ENCODE data around the gene ELK4. TPM values are rescaled to one million over a fixed set of nuclear protein-coding genes. Genes with fewer than 3 reads are reported as not detected.
A peak's percentile ranks its signal among the peaks of the same experiment; 100 is the strongest.

The ELK4 gene
- total and polyA plus RNA-seq, 12 donors: 4.7 to 45.6 (median 38.9) TPM

DNA sequence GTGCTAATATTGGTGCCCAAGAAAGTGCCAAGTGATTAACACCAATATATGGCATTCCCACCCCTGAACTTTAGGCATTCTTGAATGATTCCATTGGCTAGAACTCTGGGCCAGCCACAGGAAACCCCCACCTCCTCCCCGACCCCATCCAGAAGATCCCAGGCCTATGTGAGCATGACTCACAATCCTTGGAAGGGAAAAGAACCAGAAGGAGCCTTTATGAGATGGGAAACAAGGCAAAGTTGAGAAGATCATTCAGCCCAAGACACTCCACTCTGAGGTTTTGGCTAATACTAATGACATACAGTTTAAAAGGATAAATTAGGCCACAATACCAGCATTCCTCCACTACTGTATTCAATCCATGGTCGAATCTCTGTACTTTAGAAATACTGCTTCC is 21.8 kb downstream of the ELK4 start:
- no peak for DNase-seq
- 57 to 69% methylated on average over 2 of the region's 2 CpGs for WGBS, 2 donors
- H3K27me3 ChIP-seq: no peaks in the 10 kb centered on the region
- intact Hi-C loops (cut with DNase I): no loop called here
- H3K9me3 ChIP-seq: no peaks in the 10 kb centered on the region
- peaks cover 0 to 76% (median 8%) of the 10 kb centered on the region in 9 donors for H3K36me3 ChIP-seq
- peaks cover 0 to 30% (median 17%) of the 10 kb centered on the region in 9 donors for H3K4me1 ChIP-seq
- peak overlapping the region in 1 of 10 donors; percentile 28 for H3K27ac ChIP-seq
- TF ChIP-seq, protein P1, sequence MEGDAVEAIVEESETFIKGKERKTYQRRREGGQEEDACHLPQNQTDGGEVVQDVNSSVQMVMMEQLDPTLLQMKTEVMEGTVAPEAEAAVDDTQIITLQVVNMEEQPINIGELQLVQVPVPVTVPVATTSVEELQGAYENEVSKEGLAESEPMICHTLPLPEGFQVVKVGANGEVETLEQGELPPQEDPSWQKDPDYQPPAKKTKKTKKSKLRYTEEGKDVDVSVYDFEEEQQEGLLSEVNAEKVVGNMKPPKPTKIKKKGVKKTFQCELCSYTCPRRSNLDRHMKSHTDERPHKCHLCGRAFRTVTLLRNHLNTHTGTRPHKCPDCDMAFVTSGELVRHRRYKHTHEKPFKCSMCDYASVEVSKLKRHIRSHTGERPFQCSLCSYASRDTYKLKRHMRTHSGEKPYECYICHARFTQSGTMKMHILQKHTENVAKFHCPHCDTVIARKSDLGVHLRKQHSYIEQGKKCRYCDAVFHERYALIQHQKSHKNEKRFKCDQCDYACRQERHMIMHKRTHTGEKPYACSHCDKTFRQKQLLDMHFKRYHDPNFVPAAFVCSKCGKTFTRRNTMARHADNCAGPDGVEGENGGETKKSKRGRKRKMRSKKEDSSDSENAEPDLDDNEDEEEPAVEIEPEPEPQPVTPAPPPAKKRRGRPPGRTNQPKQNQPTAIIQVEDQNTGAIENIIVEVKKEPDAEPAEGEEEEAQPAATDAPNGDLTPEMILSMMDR (IDR thresholded peaks at IDR 0.05): no peak
- no peak overlapping the region for H3K4me3 ChIP-seq
- no peak for ATAC-seq

DNA sequence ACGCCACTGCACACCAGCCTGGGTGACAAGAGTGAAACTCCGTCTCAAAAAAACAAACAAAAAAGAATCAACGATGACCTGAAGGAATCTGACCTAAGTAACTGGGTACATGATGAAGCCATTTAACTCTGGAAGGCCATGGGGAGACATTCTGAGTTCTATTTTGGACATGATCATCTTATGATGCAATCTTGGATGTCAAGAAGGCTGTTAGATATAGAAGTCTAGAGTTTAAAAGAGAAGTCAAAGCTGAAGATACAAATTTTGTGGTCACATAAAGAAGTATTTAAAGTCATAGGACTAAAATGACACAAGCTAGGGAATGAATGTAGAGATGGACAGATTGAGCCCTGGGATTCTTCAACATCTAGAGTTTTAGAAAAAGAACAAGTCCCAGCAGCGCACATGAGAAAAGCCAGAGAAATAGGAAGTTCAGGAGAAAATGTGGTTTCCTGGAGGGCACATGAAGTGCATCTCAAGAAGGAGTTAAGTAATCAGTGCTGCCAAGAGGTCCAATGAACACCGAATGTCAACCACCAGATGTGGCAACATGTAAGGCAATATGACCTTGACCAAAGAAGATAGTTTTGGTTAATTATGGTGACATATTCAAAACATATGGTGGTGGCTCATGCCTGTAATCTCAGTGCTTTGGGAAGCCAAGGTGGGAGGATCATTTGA is 26.8 kb downstream of the ELK4 start:
- no peak for ATAC-seq
- WGBS, 2 donors: 91 to 99% methylated on average over 5 of the region's 5 CpGs
- H3K9me3 ChIP-seq: no peaks in the 10 kb centered on the region
- no peak for DNase-seq
- H3K27ac ChIP-seq: no peak overlapping the region
- H3K4me1 ChIP-seq: peaks cover 0 to 26% (median 8%) of the 10 kb centered on the region in 9 donors
- intact Hi-C loops (cut with DNase I): no loop called here
- H3K36me3 ChIP-seq: peaks cover 0 to 69% (median 0%) of the 10 kb centered on the region in 9 donors
- no peak overlapping the region for H3K4me3 ChIP-seq
- TF ChIP-seq, protein P1 (IDR thresholded peaks at IDR 0.05): no peak
- H3K27me3 ChIP-seq: no peaks in the 10 kb centered on the region

DNA sequence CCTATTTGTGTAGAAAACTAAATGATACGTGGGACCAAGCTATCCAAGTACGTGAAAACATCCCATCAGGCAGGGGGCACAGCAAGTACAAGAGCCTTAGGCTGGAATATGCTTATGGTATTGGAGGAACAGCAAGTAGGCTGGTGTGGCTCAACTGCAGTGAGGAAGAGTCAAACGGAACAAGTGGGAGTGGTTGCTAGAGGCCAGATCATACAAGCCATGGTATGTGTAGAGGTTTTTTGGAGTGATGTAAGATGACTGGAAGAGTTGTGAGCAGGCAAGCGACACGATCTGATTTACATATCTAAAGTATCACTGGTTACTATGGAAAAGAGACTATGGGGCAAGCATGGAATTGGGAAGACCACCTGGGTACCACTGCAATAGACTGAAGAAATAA is 27.8 kb downstream of the ELK4 start:
- intact Hi-C loops (cut with DNase I): no loop called here
- peaks cover 0 to 64% (median 0%) of the 10 kb centered on the region in 9 donors for H3K36me3 ChIP-seq
- H3K27ac ChIP-seq: no peak overlapping the region
- H3K4me3 ChIP-seq: no peak overlapping the region
- H3K27me3 ChIP-seq: no peaks in the 10 kb centered on the region
- no peak for DNase-seq
- TF ChIP-seq, protein P1 (IDR thresholded peaks at IDR 0.05): no peak
- H3K9me3 ChIP-seq: no peaks in the 10 kb centered on the region
- WGBS, 2 donors: 92 to 94% methylated on average over 5 of the region's 5 CpGs
- no peak for ATAC-seq
- peaks cover 0 to 29% (median 15%) of the 10 kb centered on the region in 9 donors for H3K4me1 ChIP-seq

DNA sequence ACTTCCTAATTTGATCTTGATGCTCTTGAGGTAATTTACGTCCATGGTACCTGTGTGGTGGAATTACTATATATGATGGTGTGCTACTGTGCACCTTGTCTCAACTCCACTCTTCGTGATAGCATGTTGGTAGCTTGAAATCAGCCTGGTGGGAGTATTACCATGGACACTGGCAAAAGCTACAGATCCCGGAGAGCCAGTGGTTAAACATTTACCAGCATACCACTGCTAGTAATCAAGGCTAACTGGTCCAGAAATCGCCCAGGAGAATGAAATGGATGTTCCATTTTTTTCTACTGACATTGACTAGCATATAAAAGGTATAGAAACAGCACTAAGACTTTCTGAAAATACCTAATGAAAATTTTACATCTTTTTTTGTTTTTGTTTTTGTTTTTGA is 30.6 kb downstream of the ELK4 start:
- no peaks in the 10 kb centered on the region for H3K9me3 ChIP-seq
- peaks cover 0 to 48% (median 0%) of the 10 kb centered on the region in 9 donors for H3K36me3 ChIP-seq
- no peak overlapping the region for H3K27ac ChIP-seq
- no peaks in the 10 kb centered on the region for H3K27me3 ChIP-seq
- intact Hi-C loops (cut with DNase I): no loop called here
- H3K4me1 ChIP-seq: peaks cover 8 to 47% (median 35%) of the 10 kb centered on the region in 9 donors
- no peak for ATAC-seq
- 93 to 94% methylated on average over 4 of the region's 4 CpGs for WGBS, 2 donors
- TF ChIP-seq, protein P1 (IDR thresholded peaks at IDR 0.05): no peak
- no peak for DNase-seq
- no peak overlapping the region for H3K4me3 ChIP-seq

All from heart right ventricle (tissue), 16 donors.